ENCODE data around the gene PFN3.

PFN3 gene

GRCh38 chr5:177432143-177432838 lies 31.8 kb upstream of the PFN3 start:
- TF ChIP-seq GATA3 (IDR thresholded peaks at IDR 0.05; ENCODE audit: low read depth, low read length) (no peak), GATA2 (IDR thresholded peaks at IDR 0.05; ENCODE audit: low read depth, low read length) (no peak)

DNA sequence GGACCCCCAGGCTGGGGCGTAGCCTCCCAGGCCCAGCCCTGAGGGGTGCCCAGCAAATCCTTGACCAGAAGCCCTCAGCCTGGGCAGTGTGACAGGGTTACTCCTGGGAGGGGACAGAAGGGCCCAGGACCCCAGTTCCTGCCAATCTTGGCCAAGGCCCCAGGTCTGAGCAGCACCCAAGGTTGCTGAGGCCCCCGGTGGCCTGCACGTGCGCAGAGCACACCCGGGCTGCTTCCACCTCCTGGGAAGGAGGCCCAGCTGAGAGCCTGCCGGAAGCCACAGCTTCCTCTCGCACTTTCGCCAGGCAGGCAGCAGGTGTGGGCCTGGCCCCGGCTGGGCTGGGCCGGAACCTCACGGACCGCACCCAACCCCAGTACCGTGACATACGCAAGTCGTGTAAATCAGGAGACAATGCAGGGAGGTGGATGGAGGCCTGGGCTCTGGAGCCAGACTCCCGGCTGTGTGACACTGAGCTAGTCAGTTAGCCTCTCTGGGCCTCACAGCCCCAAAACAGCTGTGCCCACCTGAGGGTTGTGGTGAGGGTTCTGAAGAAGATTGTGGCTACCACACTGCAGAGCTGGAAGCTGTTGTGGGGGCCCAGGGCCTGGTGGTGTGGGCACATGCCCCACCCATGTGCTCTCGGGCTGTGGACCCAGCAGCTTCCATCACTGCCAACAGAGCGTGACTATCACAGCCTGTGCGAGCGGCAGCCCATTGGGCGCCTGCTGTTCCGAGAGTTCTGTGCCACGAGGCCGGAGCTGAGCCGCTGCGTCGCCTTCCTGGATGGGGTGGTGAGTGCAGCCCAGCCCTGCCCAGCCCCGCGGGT lies 31.1 kb upstream of the PFN3 start:
- no peak for TF ChIP-seq GATA2 (IDR thresholded peaks at IDR 0.05; ENCODE audit: low read depth, low read length)
- TF ChIP-seq GATA3 (IDR thresholded peaks at IDR 0.05; ENCODE audit: low read depth, low read length) = no peak

DNA sequence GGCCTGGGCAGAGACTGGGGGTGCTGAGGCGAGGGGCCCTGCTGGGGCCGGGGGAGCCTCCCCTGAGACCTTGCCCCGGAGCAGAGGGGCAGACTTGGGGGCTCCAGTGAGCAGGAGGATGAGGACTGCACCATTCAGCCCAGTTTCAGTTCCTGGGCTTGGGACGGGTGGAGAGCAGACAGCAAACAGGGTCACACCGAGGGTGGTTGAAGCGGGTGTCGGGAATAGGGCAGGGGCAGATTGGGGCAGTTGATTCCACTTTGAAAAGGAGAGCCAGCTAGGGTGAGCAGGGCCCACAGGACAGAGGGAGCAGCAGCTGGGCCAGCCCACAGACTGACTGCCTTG lies 30.5 kb upstream of the PFN3 start:
- TF ChIP-seq GATA2 (IDR thresholded peaks at IDR 0.05; ENCODE audit: low read depth, low read length) = no peak
- TF ChIP-seq GATA3 (IDR thresholded peaks at IDR 0.05; ENCODE audit: low read depth, low read length) = no peak

GRCh38 chr5:177430140-177430951 lies 29.9 kb upstream of the PFN3 start:
- TF ChIP-seq GATA2 (IDR thresholded peaks at IDR 0.05; ENCODE audit: low read depth, low read length) = no peak
- TF ChIP-seq GATA3 (IDR thresholded peaks at IDR 0.05; ENCODE audit: low read depth, low read length) = no peak

GRCh38 chr5:177429248-177430040 lies 29.0 kb upstream of the PFN3 start:
- no peak for TF ChIP-seq GATA2 (IDR thresholded peaks at IDR 0.05; ENCODE audit: low read depth, low read length)
- TF ChIP-seq GATA3 (IDR thresholded peaks at IDR 0.05; ENCODE audit: low read depth, low read length) = no peak

DNA sequence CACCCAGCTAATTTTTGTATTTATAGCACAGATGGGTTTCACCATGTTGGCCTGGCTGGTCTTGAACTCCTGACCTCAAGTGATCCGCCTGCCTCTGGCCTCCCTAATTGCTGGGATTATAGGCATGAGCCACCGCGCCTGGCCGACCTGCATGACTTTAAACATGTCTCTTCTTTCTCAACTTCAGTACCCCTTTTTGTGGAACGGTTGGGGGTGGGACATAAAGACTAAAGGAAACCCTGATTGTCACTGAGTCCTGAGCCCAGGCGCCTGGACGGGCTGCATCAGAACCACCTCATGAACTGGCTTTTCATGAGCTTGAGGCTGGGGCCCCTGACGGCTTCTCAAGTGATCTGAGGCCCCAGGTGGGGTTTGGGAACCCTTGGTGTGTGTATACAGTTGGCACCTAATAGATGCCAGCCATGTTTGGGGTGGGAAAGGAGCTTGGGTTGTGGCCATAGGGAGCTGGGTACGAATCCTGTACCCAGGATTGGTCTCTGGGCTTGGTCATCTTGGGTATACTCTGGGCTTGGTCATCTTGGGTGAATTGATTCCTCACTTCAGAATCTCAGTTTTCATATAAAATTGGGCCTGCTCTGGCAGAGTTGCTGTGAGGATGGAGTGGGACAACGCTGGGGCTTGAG lies 28.2 kb upstream of the PFN3 start:
- TF ChIP-seq GATA2 (IDR thresholded peaks at IDR 0.05; ENCODE audit: low read depth, low read length) = no peak
- no peak for TF ChIP-seq GATA3 (IDR thresholded peaks at IDR 0.05; ENCODE audit: low read depth, low read length)

DNA sequence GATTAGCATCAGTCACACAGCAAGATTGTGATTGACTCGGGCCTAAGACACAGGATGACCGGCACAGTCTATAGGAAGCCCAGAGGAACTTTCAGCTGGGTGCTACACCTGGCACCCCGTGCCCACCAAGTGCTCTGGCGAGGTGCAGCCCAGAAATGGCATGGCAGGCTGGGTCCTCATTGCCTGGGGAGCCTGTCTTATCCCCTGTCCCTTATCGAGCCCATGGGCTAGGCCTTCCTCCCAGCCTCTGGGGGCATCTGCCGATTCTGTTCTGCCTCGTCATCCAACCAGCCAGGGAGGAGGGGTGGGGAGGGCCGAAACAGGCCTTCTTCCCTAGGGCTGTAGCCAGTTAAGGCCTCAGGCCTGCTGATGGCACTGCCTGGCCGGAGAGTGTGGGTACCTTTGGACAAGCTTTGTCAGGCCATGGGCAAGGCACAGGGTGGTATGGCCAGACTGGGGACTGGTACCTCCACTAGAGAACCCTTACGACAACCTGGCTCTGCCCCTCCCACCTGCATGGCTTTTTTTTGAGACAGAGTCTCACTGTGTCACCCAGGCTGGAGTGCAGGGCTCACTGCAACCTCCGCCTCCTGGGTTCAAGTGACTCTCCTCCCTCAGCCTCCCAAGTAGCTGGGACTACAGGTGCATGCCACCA lies 27.6 kb upstream of the PFN3 start:
- TF ChIP-seq GATA3 (IDR thresholded peaks at IDR 0.05; ENCODE audit: low read depth, low read length) = no peak
- no peak for TF ChIP-seq GATA2 (IDR thresholded peaks at IDR 0.05; ENCODE audit: low read depth, low read length)

- no peak for TF ChIP-seq GATA3 (IDR thresholded peaks at IDR 0.05; ENCODE audit: low read depth, low read length)
- peak; percentile 90 for TF ChIP-seq GATA2 (IDR thresholded peaks at IDR 0.05; ENCODE audit: low read depth, low read length)
These were observed 26.9 kb upstream of the PFN3 start for GRCh38 chr5:177427211-177427822.

DNA sequence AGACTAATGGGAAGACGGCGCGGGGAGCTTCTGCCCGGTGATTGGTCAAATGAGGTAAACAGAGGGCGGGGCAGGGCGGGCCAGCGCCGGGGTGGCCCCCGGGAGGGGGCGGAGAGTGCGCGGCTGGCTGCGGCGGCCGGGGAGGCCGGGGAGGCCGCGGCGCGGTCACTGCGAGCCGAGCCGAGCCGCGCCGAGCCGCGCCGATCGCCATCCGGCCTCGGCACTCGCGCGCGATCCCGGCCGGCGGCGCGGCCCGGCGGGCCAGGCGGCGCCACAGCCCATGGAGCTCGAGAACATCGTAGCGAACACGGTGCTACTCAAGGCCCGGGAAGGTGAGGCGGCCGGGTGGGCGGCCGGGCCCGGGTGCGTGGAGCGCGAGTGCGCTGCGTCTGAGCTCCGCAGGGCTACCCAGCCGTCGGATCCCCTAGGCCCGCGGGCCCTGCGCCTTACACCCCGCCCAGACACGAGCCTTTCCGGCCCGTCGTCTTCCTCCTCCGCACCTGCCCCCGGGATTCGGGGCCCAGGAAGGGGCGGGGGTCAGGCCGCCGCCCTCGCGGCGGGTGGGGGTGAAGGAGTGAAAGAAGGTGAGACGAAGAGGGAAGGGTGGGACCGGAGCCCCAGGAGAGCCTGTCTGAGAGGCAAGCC lies 26.2 kb upstream of the PFN3 start, which contains the start of gene GRK6:
GRK6 (plus strand) TSS at position 111 of the 645 bp plus-strand sequence; CDS start at position 281, 170 bp downstream.
- TF ChIP-seq GATA2 (IDR thresholded peaks at IDR 0.05; ENCODE audit: low read depth, low read length) = no peak
- TF ChIP-seq GATA3 (IDR thresholded peaks at IDR 0.05; ENCODE audit: low read depth, low read length) = no peak

- TF ChIP-seq GATA2 (IDR thresholded peaks at IDR 0.05; ENCODE audit: low read depth, low read length) (no peak), GATA3 (IDR thresholded peaks at IDR 0.05; ENCODE audit: low read depth, low read length) (no peak)
These were observed 25.5 kb upstream of the PFN3 start for GRCh38 chr5:177425801-177426565.

DNA sequence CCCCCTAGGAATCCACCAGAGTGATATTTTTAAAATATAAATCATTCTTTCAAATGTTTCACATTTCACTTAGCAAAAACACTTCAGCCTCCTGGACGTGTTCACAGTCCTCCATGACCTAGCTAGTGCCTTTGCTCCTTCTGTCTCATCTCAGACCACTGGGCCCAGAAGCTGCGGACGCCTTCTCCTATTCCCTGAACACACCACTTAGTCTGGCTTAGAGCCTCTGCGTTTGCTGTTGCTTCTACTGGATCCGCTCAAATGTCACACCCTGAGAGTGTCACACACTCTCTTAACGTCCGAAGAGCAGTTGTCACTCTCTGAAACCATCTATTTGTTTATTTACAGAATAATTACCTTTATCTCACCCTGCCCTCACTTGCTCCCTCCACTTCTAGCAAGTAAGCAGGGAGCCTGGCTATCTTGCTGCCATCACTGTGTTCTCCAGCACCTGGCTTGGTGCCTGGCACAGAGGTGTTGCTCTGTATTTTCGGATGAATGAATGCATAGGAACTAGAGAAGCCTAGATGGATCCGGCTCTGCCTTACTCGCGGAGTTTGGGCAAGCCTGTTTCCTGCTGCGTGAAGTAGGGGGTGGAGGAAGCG lies 24.8 kb upstream of the PFN3 start:
- TF ChIP-seq GATA2 (IDR thresholded peaks at IDR 0.05; ENCODE audit: low read depth, low read length) = no peak
- TF ChIP-seq GATA3 (IDR thresholded peaks at IDR 0.05; ENCODE audit: low read depth, low read length) = no peak

Data from SH-SY5Y (cell line).